HG03342 (cell line): ENCODE measurements around the gene LORICRIN.
"Not testable (repeated sequence)": the region's sequence is repeated elsewhere in the genome, so short reads cannot be mapped to it uniquely, and the experiment has no call there.

Experiments
- ATAC-seq: cut with Tn5 transposase; IDR thresholded peaks from one replicate; pipeline ENCODE4 v1.9.1; 2021; ENCODE audit warnings: mild to moderate bottlenecking, moderate library complexity; ENCODE audit not compliant: unreplicated experiment

Gene LORICRIN, protein sequence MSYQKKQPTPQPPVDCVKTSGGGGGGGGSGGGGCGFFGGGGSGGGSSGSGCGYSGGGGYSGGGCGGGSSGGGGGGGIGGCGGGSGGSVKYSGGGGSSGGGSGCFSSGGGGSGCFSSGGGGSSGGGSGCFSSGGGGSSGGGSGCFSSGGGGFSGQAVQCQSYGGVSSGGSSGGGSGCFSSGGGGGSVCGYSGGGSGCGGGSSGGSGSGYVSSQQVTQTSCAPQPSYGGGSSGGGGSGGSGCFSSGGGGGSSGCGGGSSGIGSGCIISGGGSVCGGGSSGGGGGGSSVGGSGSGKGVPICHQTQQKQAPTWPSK

GRCh38 chr1:153259387-153259786, at the start of gene LORICRIN:
Gene LORICRIN, plus strand, starts transcription at chr1:153259687. Its CDS starts 1,263 bp downstream, at chr1:153260950.
- ATAC-seq = no peak

DNA sequence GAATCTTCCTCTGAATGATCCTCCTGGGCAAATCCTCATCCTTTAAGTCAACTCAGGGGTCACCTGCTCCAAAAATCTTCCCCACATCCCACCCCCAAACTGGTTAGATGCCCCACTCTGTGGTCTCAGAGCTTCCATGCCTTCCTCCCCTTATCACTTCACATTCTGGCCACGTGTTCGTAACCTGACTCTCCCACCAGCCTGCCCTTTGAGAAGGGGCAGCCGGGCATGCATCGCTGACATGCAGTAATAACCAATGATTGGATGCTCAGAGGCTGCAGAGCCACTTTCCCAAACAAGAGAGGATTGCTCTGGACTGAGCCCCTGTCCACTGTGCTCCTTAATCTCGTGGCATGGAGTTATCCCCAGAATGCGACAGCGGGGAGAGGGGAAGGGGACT, 49.3 kb upstream of the LORICRIN start:
- no peak for ATAC-seq

GRCh38 chr1:153212201-153212600, 47.3 kb upstream of the LORICRIN start:
- no peak for ATAC-seq

GRCh38 chr1:153213519-153213918, 46.0 kb upstream of the LORICRIN start:
- ATAC-seq = no peak

DNA sequence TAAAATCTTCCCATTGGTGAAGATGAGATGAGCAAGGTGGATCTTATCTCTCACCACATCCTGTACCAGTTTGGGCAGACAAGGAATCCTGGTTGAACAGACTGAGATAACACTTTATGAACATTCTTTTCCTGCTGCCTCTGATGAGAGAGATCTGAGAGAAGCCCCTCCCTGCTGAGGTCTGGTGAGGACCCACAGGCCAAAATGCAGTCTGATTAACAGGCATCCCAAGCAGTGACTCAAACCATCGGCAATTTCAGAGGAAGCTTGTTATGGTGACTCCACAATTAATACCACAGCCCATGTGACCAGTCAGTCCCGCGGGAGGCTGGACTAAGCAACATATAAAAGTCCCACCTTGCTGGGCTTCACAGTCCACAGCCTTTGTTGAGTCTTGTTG, 42.3 kb upstream of the LORICRIN start, which contains the start of gene PRR9:
Gene PRR9 (plus strand): TSS at position 373 of the 400 bp plus-strand sequence. CDS start 561 bp downstream, outside the sequence.
- ATAC-seq = no peak

- no peak for ATAC-seq
Measured at GRCh38 chr1:153217744-153218416, 41.6 kb upstream of the LORICRIN start.

DNA sequence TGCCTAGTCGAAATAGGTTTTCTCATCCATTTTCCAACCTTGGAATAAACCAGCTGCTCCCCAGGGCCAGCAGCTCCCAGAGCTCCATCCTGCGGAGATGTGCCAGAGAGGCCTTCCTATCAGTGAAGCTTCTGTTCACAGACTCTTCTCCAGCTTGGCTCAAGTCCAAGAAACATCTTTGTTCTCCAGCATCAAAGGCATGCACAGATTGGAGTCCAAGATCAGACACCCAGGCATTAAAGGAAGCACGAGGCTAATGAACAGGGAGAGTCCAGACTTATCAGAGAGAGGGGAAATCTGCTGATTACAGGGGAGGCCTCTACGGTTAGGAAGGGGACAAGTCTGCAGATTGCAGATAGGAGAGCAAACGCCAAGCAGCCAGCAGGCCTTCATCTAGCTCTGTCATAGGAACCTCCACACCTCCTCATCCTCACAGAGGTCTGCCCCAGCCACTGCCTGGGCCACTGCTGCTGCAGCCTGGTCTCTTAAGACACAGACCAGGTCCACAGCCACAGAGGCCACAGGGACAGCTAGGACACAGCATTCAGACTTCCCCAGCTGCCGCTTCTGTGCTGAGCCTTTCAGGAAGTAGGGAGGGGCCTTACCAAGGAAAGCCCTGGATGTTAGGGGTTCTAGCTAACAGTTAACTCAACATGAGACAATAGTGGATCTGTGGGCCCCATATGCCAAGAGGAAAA, 38.7 kb upstream of the LORICRIN start:
- no peak for ATAC-seq

DNA sequence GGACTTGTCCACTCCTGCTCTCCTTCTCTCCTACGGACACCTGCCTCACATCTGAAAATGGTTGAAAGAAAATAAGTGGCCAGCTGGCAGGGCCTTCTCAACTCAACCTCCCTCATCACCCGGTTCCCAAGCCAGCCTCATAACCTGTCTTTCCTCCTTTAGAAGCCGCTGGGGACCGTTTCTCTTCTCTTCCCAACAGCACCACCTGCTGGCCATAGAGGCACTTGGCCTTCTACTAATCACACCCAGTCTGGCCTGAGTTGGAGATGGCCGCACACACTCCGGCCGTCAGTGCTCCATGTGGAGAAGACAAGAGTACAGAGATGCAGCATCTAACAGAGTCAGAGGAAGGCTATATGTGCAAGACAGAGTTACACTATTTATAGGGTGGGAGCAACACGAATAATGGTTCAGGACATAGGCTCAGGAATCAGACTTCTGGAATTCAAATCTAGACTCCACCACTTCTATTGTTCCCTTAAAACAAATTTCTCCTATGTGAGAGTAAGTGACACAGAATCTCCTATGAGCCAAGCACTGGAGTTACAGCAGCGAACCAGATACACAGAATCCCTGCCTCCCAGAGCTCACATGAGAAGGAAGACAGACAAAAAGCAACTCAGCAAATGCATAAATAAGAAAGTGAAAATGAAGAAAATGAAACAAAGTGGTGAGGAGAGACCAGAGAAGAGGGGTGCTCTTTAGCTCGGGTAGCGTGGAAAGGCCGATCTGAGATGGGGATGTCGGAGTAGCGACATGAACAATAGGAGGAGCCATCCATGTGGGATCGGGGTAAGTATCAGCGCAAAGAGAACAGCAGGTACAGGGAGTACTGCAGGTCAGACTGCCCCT, 36.2 kb upstream of the LORICRIN start:
- ATAC-seq = peak; percentile 80

DNA sequence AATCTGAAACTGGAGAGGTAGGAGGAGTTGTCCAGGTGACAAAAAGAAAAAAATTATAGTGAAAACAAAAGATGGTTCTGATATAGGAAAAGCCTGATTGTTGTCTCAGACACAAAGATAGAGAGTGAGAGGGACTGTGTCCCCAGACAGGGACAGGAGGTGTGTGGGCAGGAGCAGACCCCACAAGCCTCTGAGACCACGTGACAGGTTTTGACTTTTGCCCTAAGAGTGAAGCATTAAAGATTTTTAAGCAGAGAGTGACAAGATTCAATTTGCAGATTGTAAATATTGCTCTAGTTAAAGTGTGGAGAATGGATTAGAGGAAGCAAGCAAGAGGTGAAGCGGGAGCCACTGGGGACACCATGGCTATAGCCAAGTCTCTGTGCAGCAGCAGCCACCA, 31.7 kb upstream of the LORICRIN start:
- no peak for ATAC-seq

- no peak for ATAC-seq
Measured at GRCh38 chr1:153228491-153228890, 31.0 kb upstream of the LORICRIN start.

DNA sequence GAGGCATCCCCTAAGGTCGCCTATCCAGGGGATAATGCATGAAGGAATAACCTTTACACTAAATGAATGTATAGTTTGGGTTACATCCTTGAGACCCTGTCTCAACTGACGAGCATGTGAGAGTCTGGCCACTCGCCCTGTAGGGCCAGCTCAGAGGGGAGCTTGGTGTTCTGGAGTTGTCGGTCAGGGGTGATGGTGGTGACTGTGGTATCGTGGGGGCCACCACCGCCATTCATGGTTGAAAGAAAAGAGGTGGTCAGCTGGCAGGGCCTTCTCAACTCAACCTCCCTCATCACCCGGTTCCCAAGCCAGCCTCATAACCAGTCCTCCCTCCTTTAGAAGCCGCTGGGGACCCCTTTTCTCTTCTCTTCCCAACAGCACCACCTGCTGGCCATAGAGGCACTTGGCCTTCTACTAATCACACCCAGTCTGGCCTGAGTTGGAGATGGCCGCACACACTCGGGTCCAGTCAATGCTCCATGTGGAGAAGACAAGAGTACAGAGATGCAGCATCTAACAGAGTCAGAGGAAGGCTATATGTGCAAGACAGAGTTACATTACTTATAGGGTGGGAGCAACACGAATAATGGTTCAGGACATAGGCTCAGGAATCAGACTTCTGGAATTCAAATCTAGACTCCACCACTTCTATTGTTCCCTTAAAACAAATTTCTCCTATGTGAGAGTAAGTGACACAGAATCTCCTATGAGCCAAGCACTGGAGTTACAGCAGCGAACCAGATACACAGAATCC, 30.2 kb upstream of the LORICRIN start:
- not testable (repeated sequence) for ATAC-seq

DNA sequence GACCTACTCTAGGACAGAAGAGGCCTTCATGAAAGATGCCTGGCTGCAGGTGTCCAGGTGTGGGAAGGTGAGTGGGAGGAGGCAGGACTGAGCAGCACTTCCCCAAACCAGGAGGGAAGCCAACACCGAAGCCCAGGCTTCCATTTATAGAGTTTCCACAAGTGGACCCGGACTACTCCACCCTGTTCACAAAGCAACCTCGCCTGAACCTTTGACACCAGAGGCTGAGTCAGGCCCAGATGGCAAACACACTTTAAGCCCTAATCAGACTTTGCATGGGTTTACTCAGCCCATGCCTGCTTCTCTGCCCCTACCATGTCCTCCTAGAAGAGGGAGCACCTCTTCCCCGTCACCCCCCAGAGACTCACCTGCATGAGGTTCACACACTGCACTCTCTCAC, 28.1 kb upstream of the LORICRIN start:
- ATAC-seq = no peak

DNA sequence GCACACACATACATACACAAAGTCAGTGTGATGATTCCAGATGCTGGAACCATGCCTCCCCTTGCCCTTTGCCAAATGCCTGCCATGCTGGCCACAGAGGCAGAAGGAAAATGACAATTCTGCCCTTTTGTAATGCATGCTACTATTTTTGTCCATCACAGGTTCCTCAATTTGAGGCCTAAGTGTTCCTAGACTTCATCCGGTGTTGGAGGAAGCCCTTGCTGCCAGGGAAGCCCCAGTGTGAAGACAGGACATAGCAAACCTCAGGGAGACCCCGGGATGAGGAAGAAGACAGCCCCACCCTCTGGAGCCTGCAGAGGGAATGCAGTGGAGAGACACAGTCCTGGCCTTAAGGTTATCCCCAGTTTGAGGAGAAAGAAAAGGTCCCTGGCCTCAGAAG, 27.7 kb upstream of the LORICRIN start:
- ATAC-seq = no peak

- ATAC-seq = no peak
Measured at GRCh38 chr1:153232553-153232952, 26.9 kb upstream of the LORICRIN start.

- ATAC-seq = no peak
Measured at GRCh38 chr1:153233448-153233847, 26.0 kb upstream of the LORICRIN start.

- ATAC-seq = no peak
Measured at GRCh38 chr1:153238527-153238926, 21.0 kb upstream of the LORICRIN start.

DNA sequence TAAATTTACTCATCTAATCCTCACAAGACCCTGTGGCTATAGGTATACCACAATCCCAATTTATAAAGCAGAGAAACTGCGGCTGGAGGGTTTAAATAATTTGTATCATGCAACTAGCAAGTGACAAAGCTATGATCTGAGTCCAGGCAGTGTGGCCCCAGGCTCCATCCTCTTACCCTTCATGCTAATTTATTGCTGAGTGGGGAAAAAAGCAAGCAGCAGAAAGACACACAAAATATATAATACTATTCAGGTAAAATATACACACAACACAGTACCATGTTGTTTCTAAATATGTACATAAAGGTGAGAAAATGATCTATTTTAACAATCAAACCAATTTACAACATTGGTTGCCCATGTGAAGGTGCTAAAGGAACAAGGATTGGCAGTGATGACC, 17.3 kb upstream of the LORICRIN start:
- no peak for ATAC-seq

DNA sequence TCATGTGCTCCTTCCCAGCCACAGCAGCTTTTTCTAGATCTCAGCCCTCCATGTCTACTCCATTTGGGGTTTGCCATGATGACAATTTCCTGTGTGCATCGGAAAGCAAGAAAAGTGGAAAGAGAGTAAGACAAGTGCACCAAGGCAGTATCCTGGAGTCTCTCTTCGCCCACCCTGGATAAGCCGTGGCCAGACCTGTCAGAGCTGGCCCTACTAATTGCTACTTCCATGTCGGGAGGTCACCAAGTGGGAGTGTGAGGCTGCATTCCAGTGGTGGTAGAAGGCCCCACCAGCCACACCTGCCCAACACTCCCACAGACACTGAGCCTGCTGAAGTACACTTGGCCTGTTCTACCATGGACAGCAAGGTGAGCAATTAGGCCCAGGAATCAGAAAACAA, 14.0 kb upstream of the LORICRIN start:
- no peak for ATAC-seq

GRCh38 chr1:153246018-153246417, 13.5 kb upstream of the LORICRIN start:
- no peak for ATAC-seq

DNA sequence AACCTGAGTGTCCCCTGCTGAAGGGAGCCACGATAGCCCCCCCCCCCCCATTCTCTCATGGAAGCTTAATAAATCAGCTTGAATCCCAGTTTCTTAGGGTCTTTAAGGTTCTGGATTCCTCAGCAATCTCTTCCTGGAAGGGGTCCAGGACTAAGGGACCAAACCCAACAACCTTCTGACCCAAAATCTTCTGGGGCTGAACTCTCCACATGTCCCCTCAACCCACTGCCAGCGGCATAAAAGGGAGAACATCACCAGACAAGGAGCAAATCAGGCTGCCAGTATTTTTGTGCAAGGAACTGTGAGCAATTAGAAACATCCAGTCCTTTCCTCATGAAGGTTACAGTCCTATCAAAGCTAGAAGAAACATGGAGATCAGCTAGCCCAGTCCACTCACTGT, 12.7 kb upstream of the LORICRIN start:
- no peak for ATAC-seq
